Measurements from ENCODE around the gene ARHGEF10L.
A peak's percentile ranks its signal among the peaks of the same experiment; 100 is the strongest.

Gene ARHGEF10L

DNA sequence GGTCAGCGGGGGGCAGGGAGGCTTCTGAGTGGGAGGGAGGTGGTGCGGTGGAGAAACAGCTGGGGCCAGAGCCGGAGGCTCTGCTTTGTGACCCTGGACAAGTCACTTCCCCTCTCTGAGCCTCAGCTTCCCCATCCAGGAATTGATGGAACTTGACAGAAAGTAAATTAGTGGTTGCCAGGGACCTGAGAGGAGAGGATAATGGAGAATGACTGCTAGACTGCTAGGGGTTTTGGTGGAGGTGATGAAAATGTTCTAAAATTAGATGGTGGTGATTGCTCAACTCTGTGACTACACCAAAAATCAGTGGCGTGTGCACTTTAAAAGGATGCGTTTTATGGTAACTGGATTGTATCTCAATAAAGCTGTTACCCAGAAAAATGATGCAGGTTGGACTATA, 100.9 kb downstream of the ARHGEF10L start:
- DNase-seq: no peak

DNA sequence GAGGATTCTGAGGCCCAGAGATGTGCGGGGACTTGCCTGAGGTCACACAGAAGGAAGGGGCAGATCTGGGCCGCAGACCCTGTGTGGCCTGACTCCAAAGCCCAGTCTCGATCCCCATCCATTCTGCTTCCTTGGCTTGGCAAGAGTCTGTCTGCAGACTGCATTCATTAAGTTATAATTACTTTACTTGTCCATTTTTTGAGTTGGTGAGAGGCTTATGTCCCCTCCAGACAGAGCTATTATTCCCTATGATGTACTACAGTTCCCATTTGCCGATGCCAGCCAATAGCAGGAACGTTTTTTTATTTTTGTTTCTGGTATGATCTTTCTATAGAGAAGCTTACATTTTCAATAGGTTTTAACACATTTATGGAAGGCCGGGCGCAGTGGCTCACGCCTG, 101.5 kb downstream of the ARHGEF10L start:
- no peak for DNase-seq

GRCh38 chr1:17642169-17642568, 102.7 kb downstream of the ARHGEF10L start:
- no peak for DNase-seq

- no peak for DNase-seq
Observed at GRCh38 chr1:17642943-17643342, 103.4 kb downstream of the ARHGEF10L start.

DNA sequence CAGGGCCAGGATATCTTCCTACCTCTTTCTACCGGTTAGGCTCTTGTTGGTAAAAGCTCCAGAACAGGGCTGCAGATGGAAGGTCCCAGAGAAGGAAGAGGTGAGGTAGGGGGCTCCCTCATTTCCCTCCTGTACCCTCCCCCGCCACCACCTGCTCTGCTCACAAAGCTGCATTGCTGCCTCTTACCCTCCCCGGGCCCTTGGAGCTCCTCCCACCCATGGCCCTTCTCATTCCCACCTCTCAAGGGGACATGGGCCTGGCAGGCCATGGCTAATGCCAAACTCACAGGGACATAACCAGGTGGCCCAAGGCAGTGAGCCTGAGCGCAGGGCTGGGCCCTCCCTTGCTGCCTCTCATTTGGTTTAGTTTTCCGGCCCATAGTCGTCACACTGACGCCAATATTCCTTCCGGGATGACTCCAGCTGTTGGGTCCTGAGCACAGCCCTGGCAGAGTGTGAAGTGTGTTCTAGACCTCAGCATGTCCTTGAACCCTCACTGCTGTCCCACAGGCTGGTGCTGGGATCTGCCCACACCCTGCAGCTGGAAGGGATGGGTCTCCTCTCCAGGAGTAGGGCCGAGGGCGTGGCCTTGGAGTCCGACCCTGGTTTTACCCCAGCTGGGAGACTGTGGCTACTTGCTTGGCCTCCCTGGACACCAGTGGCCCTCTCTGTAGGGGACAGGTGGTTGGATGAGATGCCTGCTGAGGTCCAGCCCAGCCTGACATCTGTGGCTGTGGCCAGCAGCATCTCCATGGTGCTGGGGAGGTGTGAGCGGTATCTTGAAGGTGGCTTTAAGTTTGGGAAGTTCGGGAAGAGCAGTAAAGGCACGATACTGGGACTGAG, 104.6 kb downstream of the ARHGEF10L start:
- no peak for DNase-seq

GRCh38 chr1:17645068-17645911, 105.8 kb downstream of the ARHGEF10L start:
- DNase-seq: no peak

DNA sequence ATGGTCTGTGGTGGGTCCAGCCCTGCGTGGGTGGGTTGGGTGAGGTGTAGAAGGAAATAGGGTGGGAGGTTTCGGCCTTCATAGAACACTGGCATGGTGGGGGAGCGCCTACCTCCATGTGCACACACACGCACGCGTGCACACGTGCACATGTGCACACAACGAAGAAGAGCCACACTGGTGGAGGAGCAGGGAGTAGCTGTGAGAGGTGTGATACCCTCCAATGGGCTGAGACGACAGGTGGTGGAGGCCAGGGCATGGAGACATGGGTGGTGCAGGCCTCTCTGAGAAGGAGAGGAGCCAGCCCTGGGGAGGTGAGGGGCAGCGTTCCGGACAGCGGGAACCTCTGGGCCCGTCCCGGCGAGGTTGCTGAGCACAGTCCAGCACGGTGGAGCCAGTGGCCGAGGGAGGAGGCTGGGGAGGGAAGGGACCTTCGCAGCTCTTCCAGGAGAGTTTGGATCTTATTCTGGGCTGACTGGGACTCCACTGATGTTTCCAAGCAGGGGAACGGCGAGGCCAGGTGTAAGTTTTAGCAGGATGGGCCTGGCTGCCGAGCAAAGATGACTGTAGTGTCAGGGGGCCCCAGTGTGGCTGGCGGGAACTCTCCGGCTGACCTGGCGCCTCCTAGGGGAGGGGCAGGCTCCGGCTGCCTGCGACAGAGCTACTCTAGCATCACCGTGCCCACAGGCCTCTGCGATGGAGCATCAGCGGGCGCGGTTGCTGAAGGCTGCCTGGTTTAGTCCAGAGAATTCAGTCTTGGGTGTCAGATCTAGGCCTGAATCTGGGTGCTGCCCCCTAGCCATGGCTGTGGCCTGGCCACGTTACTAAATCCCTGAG, 107.2 kb downstream of the ARHGEF10L start:
- no peak for DNase-seq

DNA sequence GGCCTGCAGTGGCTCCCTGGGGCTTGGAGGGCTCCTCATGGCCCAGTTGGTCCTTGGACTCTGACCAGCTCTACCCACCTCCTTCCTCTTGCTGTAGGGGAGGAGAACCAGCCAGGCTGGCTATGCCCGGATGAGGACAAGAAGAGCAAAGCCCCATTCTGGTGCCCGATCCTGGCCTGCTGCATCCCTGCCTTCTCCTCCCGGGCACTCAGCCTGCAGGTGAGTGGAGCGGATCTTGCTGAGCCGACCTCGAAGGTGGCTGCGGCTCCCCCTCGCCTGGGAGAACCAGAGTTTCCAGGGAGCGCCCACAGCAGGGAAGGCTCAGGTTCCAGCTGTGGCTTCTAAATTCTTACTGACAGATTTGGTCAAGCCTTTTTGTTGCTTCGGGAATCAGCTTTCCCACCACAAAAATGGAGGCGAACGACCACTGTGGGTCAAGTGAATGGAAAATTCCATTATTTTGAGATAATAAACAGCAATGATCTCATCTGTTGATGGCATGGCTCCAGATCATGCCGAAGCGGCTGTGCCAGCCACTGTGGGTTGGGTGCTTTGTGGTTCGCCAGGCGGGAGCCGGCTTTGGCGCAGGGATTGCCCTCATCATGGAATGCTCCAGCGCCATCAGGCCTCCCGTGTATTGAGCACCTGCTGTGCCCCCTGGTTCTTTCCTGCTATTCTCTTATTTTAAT, 109.1 kb downstream of the ARHGEF10L start:
- DNase-seq: no peak

GRCh38 chr1:17649371-17650106, 110.0 kb downstream of the ARHGEF10L start:
- DNase-seq: no peak

GRCh38 chr1:17653276-17653675, 113.8 kb downstream of the ARHGEF10L start:
- peak in 1 of 3 experiments; percentile 57 for DNase-seq

- peak in 2 of 3 experiments; percentile 38 to 54 for DNase-seq
Observed at GRCh38 chr1:17653728-17654351, 114.3 kb downstream of the ARHGEF10L start.

DNA sequence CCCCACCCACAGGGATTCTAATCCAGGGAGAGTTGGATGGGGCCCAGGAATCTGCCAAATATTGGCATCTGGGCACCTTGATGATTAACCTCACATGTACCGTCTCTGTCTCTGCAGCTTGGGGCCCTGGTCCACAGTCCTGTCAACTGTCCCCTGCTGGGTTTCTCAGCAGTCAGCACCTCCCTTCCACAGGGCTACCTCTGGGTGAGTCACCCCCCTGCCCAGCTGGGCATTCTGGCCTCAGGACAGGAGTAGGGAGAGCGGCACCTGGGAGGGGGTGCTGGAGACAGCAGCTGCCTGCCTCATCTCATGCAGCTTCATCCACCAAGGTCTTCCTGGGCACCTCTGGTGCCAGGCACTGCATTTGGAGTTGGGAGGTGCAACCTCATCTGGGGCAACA, 115.0 kb downstream of the ARHGEF10L start:
- DNase-seq: no peak

- no peak for DNase-seq
Observed at GRCh38 chr1:17655169-17655568, 115.7 kb downstream of the ARHGEF10L start.

- DNase-seq: no peak
Observed at GRCh38 chr1:17655922-17656321, 116.4 kb downstream of the ARHGEF10L start.

DNA sequence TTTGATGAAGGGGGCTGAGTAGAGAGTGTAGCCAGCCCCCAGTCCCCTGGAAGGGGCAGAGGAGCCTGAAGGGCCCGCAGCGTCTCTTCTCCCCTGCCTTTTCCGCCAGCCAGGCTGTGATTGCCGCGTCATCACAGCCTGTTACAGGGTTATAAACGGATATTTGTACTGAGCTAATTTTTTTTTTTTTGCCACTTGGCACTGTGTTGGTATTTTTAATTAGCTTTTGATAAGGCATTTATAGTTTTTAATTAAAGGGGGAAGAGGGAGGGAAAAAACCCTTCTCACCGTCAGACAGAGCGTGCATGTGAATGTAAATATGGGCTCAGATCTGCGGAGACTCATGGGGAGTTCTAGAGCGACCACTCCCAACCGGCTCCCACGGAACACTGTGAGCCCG, 117.9 kb downstream of the ARHGEF10L start:
- no peak for DNase-seq

GRCh38 chr1:17658837-17659236, 119.3 kb downstream of the ARHGEF10L start:
- no peak for DNase-seq

DNA sequence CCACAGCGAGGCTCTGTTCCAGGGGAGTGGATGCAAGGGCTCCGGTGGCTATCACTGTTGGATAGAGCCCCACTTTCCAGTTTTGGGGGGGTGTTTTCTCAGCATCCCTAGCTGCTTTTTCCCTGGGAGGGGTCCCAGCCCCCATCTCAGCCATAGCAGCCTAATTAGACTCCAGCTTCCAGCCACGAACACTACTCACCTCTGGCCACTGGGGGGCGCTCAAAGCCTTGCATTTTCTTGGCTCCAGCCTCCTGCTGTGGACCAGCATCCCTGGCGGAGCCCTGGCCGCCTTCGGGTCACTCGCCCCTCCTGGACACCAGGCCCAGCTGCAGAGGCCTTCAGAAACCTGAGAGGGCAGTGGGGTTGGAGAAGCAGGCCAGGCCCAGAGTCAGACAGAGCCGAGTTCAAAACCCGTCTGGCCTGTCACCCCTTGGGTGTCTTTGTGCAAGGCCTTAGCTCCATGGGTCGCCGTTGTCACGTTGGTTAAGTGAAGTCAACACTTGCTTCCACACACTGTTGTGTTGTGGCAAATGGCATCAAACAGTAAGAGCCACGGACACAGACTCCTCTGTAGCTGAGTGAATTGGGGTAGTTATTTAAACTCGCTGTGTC, 122.2 kb downstream of the ARHGEF10L start:
- DNase-seq: peak; percentile 13 to 62 (median 61)

DNA sequence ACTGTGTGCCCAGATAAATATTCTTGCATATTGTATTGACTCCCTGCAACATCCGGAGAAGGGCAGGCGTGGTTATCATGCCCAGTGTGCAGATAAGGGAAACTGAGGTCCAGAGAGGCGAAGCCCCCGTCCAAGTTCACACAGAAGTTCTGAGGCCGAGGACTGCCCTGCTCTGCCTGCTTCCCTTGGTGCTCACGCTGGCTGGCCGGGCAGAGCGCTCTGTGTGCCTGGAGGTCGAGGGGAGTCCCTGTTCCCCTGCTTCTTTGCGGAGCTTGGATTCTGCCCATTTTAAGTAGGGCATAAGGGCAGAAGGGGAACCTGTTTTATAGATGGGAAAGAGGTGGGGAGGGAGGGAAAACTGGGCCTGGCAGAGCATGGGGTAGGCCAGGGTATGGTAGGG, 122.8 kb downstream of the ARHGEF10L start:
- DNase-seq: no peak

DNA sequence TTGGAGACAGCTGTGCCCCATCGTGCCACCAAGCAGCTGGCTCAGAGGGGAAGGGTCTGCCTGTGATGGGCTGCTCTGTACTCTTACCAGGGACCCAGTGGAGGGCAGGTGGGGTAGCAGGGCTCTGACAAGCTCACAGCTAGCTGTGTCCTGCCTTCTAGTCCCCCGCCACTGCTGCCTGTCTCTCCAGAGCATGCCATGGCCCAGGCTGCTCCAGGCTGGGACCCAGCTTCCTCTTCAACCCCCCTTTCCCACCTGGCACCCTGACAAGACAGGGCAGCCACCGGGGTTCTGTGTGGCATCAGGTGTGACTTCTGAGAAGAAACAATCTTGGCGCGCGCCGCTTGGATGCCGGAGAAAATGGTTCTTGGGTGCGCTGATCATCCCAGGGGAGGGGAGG, 123.3 kb downstream of the ARHGEF10L start:
- no peak for DNase-seq

GRCh38 chr1:17663646-17664045, 124.1 kb downstream of the ARHGEF10L start:
- DNase-seq: no peak

- DNase-seq: no peak
Observed at GRCh38 chr1:17664322-17664721, 124.8 kb downstream of the ARHGEF10L start.

Data from NCI-H1417 (cell line).